GM19035 (cell line): Measurements from ENCODE around the gene SLC17A3.

Source experiments
- ATAC-seq: cut with Tn5 transposase; IDR thresholded peaks from one replicate; pipeline ENCODE4 v1.9.1; 2021; ENCODE audit not compliant: unreplicated experiment

The SLC17A3 gene

GRCh38 chr6:25842526-25842925 lies 31.5 kb downstream of the SLC17A3 start:
- ATAC-seq: no peak

GRCh38 chr6:25835442-25836283 lies 38.4 kb downstream of the SLC17A3 start:
- no peak for ATAC-seq

GRCh38 chr6:25834950-25835349 lies 39.1 kb downstream of the SLC17A3 start:
- ATAC-seq: no peak

- no peak for ATAC-seq
Measured at GRCh38 chr6:25833136-25833535, 40.9 kb downstream of the SLC17A3 start.

GRCh38 chr6:25832670-25833069 lies 41.4 kb downstream of the SLC17A3 start:
- no peak for ATAC-seq

GRCh38 chr6:25832307-25832662 lies 41.8 kb downstream of the SLC17A3 start:
- ATAC-seq: no peak

GRCh38 chr6:25831532-25832306 lies 42.3 kb downstream of the SLC17A3 start, which contains the start of gene SLC17A1:
Gene SLC17A1, minus strand, starts transcription at chr6:25832052. Its CDS starts 1,495 bp downstream, at chr6:25830557.
- no peak for ATAC-seq

GRCh38 chr6:25830458-25830857 lies 43.6 kb downstream of the SLC17A3 start:
- ATAC-seq: no peak

- no peak for ATAC-seq
Measured at GRCh38 chr6:25829375-25829774, 44.7 kb downstream of the SLC17A3 start.

- no peak for ATAC-seq
Measured at GRCh38 chr6:25821341-25821740, 52.7 kb downstream of the SLC17A3 start.

GRCh38 chr6:25816252-25816651 lies 57.8 kb downstream of the SLC17A3 start:
- ATAC-seq: no peak

- no peak for ATAC-seq
Measured at GRCh38 chr6:25815194-25815593, 58.8 kb downstream of the SLC17A3 start.

GRCh38 chr6:25804804-25805203 lies 69.2 kb downstream of the SLC17A3 start:
- ATAC-seq: no peak

- no peak for ATAC-seq
Measured at GRCh38 chr6:25801436-25801835, 72.6 kb downstream of the SLC17A3 start.
